Islet precursor cell (in vitro differentiated cells): Measurements from ENCODE around the gene NDFIP2.

ENCODE experiments used
- DNase-seq: peaks from one replicate; pipeline ENCODE4 v3.0.0-alpha.2; 2018

Gene NDFIP2

DNA sequence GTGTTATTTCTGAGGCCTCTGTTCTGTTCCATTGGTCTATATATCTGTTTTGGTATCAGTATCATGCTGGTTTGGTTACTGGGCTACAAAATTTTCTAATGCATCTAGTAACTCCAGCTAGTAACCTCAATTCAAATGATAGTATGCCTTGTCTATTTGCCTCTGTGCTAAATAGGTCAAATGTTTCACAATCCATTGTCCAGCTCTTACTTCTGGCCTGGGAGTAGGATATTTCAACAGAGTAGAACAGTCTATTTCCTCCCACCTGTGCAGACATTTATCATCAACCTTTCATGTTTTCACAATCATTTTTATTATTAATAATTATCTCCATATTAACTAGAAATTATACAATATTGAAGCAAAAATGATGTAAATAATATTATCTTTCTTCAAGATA, 18.1 kb upstream of the NDFIP2 start:
- DNase-seq, result no peak

DNA sequence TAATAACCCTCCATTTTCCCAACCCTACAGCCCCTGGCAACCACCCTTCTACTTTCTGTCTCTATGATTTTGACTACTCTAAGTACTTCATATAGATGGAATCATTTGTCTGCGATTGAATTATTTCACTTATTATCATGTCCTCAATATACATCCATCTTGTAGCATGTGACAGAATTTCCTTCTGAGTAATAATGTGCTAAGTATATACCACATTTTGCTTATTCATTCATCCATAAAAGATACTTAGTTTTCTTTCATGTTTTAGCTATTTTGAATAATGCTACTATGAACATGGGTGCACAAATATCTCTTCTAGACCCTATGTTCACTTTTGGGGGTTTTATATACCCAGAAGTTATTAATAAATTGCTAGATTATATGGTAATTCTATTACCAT, 17.4 kb upstream of the NDFIP2 start:
- no peak for DNase-seq

DNA sequence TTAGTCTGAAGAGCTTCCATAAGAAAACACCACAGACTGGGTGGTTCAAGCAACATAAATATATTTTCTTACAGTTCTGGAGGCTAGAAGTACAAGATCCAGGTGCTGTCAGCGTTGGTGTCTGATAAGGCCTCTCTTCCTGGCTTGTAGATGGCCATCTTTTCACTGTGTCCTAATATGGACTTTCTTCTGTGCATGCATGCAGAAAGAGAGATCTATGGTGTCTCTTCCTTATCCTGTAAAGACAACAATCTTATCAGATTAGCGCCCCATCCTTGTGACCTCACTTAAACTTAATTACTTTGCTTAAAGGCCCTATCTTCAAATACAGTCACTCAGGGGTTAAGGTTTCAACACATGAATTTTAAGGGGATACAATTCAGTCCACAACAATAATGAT, 14.1 kb upstream of the NDFIP2 start:
- no peak for DNase-seq

DNA sequence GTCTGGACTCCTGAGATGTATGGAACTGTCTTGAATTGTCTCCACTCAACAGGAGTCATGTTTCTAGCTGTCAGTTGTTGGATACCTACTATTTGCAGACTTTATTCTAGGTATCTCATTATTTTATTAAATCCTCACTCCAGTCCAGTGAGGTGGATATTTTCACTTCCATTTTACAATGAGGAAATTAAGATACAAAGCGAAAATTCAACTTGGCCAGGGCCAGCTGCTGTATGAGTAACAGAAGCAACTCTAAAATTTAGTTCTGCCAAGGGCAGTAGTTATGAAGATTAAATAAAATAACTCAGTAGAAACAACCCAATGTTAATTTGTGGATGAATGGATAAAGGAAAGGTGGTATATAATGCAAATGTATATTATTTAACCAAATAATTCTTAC, 12.6 kb upstream of the NDFIP2 start:
- no peak for DNase-seq

DNA sequence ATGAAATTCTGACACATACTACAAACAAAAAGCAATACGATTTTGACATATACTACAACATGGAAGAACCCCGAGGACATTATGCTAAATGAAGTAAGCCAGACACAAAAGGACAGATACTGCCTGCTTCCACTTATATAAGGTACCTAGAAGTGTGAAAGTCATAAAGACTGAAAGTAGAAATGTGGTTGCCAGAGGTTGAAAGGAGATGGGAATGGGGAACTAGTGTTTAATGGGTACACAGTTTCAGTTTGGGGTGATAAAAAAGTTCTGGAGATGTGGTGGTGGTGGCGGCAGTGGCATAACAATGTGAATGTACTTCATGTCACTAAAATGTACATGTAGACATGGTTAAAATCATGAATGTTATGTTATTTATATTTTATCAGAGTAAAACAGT, 12.1 kb upstream of the NDFIP2 start:
- no peak for DNase-seq

DNA sequence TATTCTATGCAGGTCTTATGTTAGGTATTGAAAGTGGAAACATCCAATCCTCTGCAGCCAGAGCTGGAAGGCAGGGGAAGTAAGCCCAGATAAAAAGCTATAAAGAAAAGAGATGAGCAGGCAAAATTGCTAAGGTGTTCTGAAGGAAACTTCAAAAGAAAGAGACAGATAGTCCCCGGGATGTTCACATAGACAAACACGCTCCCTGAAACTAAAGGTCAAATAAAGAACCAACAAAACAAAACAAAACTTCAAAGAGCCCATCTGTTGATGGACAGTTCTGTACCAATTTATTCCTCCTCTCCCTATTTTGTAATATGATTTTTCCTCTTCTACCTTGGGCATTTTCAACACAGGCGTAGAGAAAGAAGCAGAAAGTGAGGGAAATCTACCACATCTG, 11.3 kb upstream of the NDFIP2 start:
- DNase-seq, result no peak

DNA sequence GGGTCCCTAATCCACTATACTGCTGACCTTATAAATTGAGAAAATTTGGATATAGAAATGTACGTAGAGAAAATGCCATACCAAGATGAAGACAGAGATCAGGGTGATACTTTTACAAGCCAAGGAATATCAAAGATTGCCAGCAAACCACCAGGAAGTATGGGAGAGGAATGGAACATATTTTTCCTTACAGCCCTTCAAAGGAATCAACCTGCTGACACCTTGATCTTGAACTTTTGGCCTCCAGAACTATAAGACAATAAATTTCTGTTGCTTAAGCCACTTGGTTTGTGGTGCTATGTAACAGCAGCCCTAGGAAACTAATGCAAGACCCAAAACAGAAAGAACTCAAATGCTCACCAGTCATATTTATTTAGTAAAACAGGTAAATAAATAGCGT, 10.3 kb upstream of the NDFIP2 start:
- DNase-seq, result no peak

DNA sequence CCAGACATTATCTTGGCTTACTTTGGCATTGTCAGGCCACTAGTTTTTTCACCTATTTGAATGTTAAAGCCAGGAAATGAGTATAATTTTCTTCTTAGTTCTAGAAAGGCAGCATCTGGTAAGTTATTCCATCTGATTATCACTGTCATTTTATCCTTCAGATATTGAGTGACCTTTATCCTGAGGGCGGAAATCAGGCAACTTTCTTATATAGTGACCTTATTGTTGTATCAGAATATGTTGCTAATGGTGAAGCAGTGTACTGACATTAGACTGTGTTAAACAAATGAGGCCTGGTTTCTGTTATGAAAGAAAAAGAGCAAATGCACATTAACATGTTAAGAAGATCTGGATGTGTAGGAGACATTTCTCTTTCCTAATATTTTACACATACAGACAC, 5.4 kb upstream of the NDFIP2 start:
- DNase-seq, result no peak

DNA sequence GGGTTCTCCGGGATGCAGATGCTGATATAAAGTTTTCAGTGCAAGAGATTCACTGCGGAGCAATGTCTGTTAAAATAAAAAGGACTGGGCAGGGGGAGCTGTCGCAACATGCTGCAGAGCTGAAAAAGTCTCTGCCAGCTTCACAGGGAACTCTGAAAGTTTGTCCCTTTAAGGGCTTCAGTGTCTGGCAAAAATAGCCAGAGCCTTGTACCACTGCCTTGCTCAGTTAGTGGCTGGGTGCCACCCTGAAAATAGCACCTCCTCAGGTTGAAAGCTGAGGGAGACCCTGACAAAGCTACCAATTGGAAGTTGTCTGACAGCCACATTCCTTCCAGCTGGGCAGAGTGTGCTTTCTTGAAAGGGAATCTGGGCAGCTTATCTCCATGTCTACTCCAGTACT, 3.0 kb upstream of the NDFIP2 start:
- DNase-seq, result peak; percentile 70

DNA sequence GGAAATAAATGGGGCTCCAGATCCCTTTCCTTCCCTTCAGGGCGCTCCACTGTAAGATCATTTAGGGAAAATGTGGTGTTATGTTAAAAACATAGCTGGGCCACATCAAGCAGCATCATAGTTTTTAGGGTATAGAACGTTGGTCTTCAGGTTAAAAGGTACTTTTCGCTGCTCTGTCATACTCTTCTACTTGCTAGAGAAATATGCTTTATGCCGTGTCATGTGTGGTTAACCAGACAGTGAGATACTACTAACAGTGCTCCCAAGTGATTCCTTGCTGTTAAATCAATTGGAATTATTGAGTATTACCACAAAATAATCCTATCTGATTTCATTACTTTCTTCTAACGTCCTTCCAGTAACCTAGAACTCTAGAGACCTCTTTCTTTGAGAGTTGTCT, 1.1 kb upstream of the NDFIP2 start:
- DNase-seq, result no peak

DNA sequence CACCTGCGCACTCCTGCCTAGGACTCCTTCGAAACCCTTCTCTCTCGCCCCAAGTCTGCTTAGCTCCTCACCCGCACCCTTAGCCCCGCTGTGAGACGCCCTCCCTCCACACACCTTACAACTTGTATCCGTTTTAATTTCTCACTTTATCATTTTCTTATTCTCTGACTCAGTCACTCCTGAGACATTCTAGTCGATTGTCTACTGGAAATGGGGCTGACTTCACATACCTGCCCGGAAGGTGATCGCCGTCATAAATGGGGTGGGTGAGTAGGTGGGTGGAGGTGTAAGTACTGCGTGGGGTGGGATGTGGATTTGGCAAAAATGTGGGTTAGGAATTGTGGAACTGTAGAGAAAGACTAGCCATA, 714 bp downstream of the NDFIP2 start:
- no peak for DNase-seq

DNA sequence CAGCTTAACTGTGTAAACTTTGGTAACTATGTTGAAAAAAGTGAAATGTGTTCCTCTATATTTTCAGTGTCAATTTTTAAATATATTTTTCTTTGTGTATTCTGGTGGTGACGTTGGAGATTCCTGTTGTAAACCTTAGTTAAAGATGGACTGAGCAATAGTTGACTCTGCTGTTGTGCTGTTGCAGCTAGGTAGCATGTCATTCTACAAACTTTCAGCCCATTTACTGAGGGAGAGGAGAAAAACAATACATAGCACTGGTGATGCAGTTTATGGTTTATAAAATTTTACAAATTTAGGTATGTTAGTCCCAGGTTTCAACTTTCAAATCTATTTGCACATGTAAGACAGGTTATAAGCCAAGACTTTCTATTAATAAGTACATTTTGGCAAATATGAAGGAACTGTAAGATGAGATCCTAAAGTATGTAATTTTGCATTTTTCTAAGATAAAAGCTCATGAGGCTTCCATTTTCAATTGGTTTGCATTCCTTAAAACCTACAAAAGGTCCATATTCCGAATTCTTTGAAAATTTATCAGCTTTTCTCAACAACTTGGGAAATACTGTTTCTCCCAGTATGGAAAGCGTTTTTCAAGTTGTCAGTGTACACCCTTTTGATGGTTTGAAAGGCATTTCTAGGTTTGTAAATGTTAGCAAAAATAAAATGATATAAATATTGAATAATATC, 1.5 kb downstream of the NDFIP2 start:
- DNase-seq, result no peak

DNA sequence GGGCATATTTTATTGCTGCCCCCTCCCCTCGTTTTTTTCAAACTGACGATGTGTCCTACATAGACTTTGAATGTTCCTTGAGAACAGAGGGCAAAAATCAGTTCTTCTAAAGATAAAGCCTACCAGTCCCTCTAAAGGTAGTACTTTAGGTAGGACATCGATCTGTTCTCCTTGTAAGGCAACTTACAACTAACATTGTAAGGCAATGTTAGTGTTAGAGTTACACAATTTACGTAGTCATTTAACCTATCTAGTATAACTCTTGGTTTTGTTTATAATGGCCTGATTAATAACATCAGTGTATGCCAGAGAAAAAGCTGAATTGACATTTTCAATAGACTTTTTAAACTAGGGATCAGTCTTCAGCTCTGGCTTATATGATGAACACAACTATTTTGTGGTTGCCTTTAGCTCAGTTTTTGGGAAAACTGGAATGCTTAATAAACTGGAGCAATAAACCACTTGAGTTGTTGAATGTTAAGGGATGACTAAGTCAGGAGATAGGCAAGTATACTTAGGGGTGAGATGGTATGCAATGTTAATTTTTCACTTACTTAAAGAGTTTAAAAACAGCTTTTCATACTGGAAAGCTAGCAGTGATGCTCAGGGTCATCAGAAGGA, 2.2 kb downstream of the NDFIP2 start:
- no peak for DNase-seq

DNA sequence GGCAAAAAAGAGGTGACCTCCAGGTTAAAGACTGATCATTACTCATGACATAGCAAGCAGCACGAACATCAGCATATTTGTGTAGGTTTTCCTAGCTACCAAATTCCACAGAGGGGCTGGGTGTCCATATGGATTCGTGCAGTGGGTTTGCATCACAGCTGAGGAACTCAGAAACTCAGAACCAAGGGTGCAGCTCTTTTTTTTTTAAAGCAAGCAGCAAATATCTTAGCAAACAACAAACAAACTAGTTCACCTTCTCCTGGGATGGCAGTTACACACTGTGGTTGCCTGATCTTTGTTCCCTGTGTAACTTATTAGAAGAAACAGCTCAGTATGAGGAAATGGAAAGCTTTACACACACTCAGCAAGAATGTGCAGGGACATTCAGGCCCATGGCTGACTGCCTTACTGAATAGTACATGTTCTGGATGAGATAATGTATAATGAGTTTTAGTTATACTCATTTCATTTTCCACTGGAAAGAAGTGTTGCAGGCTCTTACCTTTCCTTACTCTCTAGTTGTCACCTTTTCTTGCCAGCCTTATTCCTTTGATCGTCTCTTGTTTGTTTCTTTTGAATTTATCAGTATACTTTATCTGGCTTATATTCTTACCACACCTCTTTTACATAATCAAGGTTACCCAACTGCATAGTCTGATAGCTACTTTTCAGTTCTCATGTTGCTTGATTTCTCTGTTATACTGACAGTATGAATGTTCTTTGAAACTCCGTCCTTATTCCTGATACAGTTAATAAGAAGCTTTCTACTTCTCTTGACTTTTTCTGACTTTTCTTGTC, 4.3 kb downstream of the NDFIP2 start:
- DNase-seq, result peak; percentile 84

DNA sequence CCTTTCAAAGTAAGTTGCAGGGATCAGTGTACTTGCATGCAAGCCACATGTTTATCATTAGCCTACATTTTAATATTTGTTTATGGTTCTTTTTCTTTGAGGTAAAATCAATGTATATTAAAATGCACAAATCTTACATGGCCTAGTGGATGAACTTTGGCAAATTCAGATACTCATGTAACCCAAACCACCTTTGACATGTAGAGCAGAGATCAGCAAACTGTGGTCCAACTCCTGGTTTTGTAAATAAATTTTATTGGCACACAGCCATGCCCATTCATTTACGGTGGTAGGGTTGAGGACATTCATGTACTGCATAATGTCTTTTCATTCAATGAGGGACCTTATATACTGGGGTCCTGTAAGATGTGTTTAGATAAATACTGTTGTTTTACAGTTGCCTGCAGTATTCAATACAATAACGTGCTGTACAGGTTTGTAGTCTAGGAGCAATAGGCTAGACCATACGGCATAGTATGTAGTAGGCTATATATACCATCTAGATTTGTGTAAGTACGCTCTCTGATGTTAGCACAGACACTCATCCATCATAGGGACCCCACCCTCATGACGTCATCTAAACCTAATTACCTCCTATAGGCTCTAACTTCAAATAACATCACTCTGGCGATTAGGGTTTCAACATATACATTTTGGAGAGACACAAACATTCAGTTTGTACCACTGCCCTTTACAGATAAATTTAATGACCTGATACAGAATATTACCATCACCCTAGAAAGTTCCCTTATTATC, 5.7 kb downstream of the NDFIP2 start:
- DNase-seq, result no peak

DNA sequence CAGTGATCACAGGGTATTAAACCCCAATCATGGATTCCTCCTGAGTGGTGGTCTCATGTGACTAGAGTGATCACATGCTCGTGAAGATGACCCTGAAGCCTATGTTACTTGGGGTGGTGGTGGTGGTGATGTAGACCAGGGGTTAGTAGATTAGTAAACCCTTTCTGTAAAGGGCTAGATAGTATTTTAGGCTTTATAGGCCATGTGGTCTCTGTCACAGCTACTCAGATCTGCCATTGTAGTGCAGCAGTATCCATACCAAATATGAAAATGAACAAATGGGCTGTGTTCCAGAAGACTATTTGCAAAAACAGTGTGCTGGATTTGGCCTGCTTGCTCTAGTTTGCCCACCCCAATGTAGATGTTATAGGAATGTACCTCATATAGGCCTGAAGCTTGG, 9.4 kb downstream of the NDFIP2 start:
- no peak for DNase-seq

DNA sequence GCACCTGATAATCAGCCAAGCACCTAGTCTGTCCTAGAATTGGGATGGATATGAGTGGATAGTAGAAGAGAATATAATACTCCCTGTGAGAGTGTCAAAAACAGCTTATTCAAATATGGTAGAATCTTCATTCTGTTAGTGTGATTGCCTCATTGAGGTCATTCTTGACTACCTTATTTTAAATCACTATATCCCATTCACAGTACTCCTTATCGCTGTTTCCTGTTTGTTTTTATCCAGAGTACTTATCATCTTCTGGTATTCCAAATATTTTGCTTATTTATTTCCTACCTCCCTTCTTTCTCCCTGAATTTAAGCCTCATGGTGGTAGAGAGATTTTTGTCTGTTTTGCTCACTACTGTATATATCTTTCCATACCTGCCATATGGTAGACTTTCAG, 9.9 kb downstream of the NDFIP2 start:
- no peak for DNase-seq

DNA sequence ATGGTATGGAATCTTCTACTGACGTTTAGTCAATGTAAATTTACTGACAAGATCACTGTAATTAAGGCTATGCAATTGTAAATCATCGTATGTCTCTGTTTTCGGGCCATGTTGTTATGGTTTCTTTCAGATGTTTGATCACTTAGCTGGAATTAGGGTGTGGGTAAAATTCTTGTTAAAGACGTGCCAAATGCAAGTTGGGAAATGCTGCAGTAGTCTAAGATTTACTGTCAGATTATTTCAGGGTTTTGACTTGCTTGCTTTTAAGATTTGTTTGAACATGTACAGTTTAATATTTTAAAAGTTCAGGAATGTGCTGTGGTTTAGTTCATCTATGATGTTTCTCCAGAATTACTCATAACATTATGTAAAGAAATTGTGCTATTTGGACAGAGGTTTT, 10.8 kb downstream of the NDFIP2 start:
- DNase-seq, result no peak

DNA sequence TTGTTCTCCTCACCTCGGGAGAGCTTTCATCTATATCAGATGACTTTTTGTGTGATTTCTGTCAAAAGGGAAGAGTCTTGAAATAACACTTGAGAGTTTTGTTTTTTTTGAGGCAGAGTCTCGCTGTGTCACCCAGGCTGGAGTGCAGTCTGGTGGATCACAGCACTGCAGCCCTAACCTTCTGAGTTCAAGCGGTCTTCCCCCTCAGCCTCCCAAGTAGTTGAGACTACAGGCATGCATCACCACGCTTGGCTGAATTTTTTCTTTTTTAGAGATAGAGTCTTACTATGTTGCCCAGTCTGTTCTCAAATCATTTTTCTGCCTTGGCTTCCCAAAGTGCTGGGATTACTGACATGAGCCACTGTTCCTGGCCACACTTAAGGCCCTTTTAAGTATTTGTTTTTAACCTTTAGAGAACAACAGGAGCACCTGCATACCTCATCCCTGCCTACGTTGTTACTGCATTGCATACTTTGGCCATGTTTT, 11.4 kb downstream of the NDFIP2 start:
- DNase-seq, result peak; percentile 60

DNA sequence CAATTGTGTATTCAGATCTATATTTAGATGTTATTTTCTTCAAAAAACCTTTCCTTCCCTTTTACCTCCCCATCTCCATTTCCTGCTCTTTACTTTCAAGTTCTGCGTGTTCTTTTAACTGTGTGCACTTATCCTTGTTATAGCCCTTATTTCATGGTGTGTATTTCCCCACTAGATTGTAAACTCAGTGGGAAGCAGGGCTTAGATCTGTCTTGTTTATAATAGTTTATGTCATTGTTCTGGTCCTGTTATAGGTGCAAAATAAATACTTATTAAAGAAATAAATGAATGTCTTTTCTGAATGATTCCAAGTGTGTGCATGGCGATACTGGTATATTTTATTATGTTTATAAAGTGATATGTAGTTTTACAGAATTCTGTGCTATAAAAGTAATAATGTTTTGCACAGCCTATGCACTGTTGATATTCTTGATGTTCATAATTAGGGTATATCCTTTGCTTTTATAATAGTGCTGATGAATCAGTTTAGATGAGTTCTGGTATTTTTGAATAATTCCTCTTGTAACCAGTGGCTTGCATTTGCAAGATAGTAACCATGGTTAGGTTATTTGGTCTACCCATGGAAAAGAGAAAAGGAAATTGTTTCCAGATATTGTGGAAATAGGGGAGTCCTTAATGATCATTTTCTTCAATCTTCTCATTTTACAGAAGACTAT, 12.1 kb downstream of the NDFIP2 start:
- no peak for DNase-seq

DNA sequence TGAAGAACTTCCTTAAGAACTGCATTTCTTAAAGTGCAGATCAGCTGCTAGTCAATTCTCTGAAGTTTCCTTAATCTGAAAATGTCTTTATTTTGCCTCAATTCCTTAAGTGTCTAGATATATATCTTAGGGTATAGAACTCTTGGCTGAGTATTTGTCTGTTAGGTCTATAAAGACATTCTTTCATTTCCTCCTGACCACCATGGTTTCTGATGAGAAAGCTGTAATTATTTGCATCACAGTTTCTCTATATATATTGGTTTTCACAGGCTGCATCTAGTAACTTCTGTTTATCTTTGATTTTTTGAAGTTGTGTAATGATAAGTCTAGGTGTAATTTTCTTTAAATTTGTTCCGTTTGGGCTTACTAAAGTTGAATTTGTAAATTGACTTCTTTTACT, 15.2 kb downstream of the NDFIP2 start:
- DNase-seq, result no peak

DNA sequence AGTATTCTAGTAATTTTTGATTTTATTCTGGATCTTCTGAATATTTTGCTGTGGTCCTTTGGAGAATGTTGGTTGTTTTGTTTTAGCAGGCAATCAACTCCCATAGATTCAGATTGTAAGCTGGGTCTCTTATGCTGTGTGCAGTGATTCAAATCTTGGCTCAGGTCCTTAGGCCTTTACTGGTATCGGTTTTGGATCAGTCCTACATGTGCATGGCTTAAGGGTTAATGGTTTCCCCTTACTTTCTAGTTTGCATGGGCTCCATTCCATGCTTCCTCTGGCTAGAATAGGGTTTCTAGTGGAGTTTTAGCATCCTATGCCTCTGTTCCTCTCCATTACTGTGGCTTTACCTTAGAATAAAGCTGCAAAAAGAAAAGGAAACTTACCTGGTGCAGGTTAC, 16.1 kb downstream of the NDFIP2 start:
- no peak for DNase-seq

DNA sequence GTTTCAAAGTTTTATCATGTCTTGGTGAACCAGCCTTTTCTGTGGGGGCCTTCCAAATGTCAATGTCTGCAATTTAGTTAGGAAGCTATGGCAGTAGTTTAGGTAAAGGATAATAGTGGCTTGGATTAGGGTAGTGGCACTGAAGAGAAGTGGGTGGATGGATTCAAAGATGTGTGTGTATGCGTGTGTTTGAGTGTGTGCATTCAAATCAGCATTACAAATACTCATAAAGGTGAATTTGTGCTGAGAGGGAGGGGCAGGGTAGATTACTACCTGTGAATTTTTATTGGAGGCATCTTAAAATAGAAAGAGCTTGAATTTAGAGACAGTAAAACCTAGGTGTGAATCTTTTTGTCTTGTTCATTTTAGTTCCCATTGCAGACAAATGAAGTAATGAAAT, 16.9 kb downstream of the NDFIP2 start:
- no peak for DNase-seq
